ENCODE data around the gene MAD1L1. TPM values are rescaled to one million over a fixed set of nuclear protein-coding genes. Genes with fewer than 3 reads are reported as not detected.

Gene MAD1L1
- total RNA-seq, 1 experiment from 2014 or later = 43.8 TPM

GRCh38 chr7:2037808-2038522, 194.8 kb downstream of the MAD1L1 start:
- TF ChIP-seq ZNF281 (CRISPR knock-in tag; IDR thresholded peaks at IDR 0.05) (no peak), SP1 (CRISPR knock-in tag; conservative IDR thresholded peaks at IDR 0.05) (no peak)
- Mint-ChIP-seq H3K36me3 (peaks cover 13% of the 10 kb centered on the region), H3K9me3 (peaks cover 8% of the 10 kb centered on the region), H3K27me3 (ENCODE audit: low read depth) (no peaks in the 10 kb centered on the region), H3K27ac (peak overlapping the region; percentile 86; the same call in 1 of the 2 replicates), H3K4me1 (peaks cover 19% of the 10 kb centered on the region), H3K4me3 (no peak overlapping the region)
- POLR2A ChIA-PET = interaction anchor here (0.5 kb wide), 1 partner anchor 27 kb away, joined by 7 read pairs; no protein-coding TSS in a partner anchor
- no peak for ATAC-seq
- DNase-seq (ENCODE audit: low spot score) = no peak
- CTCF ChIA-PET = no interaction called here

DNA sequence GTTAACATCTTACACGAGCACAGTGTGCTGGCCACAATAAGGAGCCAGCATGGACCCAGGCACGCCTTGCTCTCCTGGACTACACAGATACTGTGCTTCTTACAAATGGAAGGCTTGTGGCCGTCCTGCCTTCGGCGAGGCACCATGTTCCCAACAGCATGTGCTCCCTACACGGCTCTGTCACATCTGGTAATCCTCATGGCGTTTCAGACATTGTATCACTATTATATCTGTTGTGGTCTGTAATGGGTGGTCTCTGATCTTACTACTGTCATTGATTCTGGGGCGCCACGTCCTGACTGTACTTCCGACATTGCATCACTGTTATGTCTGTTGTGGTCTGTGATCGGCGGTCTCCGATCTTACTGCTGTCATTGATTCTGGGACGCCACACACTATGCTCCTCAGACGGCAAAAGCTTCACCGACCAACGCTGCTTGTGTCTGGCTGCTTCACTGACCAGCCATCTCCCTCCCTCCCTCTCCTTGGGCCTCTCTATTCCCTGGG, 195.4 kb downstream of the MAD1L1 start:
- peak overlapping the region; percentile 86 for H3K27ac Mint-ChIP-seq
- ChIA-PET POLR2A (no interaction called here), CTCF (no interaction called here)
- H3K9me3 Mint-ChIP-seq = peaks cover 4% of the 10 kb centered on the region; the same call in 1 of the 2 replicates
- no peaks in the 10 kb centered on the region for H3K27me3 Mint-ChIP-seq (ENCODE audit: low read depth)
- TF ChIP-seq ELF4 (CRISPR knock-in tag; IDR thresholded peaks at IDR 0.05; ENCODE audit: low read depth) = no peak
- TF ChIP-seq FOXP4 (CRISPR knock-in tag; IDR thresholded peaks at IDR 0.05) = no peak
- TF ChIP-seq, protein P1, sequence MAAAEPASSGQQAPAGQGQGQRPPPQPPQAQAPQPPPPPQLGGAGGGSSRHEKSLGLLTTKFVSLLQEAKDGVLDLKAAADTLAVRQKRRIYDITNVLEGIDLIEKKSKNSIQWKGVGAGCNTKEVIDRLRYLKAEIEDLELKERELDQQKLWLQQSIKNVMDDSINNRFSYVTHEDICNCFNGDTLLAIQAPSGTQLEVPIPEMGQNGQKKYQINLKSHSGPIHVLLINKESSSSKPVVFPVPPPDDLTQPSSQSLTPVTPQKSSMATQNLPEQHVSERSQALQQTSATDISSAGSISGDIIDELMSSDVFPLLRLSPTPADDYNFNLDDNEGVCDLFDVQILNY (CRISPR knock-in tag; IDR thresholded peaks at IDR 0.05) = no peak
- TF ChIP-seq, protein P2, sequence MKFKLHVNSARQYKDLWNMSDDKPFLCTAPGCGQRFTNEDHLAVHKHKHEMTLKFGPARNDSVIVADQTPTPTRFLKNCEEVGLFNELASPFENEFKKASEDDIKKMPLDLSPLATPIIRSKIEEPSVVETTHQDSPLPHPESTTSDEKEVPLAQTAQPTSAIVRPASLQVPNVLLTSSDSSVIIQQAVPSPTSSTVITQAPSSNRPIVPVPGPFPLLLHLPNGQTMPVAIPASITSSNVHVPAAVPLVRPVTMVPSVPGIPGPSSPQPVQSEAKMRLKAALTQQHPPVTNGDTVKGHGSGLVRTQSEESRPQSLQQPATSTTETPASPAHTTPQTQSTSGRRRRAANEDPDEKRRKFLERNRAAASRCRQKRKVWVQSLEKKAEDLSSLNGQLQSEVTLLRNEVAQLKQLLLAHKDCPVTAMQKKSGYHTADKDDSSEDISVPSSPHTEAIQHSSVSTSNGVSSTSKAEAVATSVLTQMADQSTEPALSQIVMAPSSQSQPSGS (CRISPR knock-in tag; IDR thresholded peaks at IDR 0.05; ENCODE audit: borderline replicate concordance, low read depth) = no peak
- TF ChIP-seq KAT7 (CRISPR knock-in tag; IDR thresholded peaks at IDR 0.05; ENCODE audit: borderline replicate concordance) = no peak
- TF ChIP-seq SOX15 (CRISPR knock-in tag; IDR thresholded peaks at IDR 0.05) = no peak
- TF ChIP-seq CBFB (CRISPR knock-in tag; IDR thresholded peaks at IDR 0.05; ENCODE audit: low read depth) = no peak
- TF ChIP-seq SMAD4 (CRISPR knock-in tag; IDR thresholded peaks at IDR 0.05) = no peak
- no peak for TF ChIP-seq NR2C2 (CRISPR knock-in tag; IDR thresholded peaks at IDR 0.05)
- TF ChIP-seq TEAD4 (CRISPR knock-in tag; IDR thresholded peaks at IDR 0.05) = no peak
- no peak for TF ChIP-seq ATF1 (CRISPR knock-in tag; IDR thresholded peaks at IDR 0.05)
- no peak for TF ChIP-seq EMX1 (CRISPR knock-in tag; IDR thresholded peaks at IDR 0.05)
- TF ChIP-seq ESRRA (CRISPR knock-in tag; IDR thresholded peaks at IDR 0.05; ENCODE audit: borderline replicate concordance) = no peak
- no peak for TF ChIP-seq ZNF219 (CRISPR knock-in tag; IDR thresholded peaks at IDR 0.05; ENCODE audit: borderline replicate concordance)
- no peak for TF ChIP-seq ZNF671 (CRISPR knock-in tag; IDR thresholded peaks at IDR 0.05)
- no peak for TF ChIP-seq GTF2I (CRISPR knock-in tag; conservative IDR thresholded peaks at IDR 0.05)
- no peak for TF ChIP-seq TCF7 (CRISPR knock-in tag; IDR thresholded peaks at IDR 0.05; ENCODE audit: low read depth)
- no peak for TF ChIP-seq JUN (CRISPR knock-in tag; IDR thresholded peaks at IDR 0.05)
- TF ChIP-seq FOXK1 (CRISPR knock-in tag; IDR thresholded peaks at IDR 0.05) = no peak
- peak; percentile 6 for DNase-seq (ENCODE audit: low spot score)
- ATAC-seq = no peak
- peaks cover 7% of the 10 kb centered on the region for H3K36me3 Mint-ChIP-seq
- H3K4me3 Mint-ChIP-seq = no peak overlapping the region
- H3K4me1 Mint-ChIP-seq = peaks cover 21% of the 10 kb centered on the region
